Epidermal melanocyte (primary cell): Measurements from ENCODE around the gene POFUT2.

Source experiments
- DNase-seq: peaks from one replicate; pipeline ENCODE4 v3.0.0; 2011; ENCODE audit warnings: low spot score; ENCODE audit not compliant: insufficient read length

POFUT2 gene

DNA sequence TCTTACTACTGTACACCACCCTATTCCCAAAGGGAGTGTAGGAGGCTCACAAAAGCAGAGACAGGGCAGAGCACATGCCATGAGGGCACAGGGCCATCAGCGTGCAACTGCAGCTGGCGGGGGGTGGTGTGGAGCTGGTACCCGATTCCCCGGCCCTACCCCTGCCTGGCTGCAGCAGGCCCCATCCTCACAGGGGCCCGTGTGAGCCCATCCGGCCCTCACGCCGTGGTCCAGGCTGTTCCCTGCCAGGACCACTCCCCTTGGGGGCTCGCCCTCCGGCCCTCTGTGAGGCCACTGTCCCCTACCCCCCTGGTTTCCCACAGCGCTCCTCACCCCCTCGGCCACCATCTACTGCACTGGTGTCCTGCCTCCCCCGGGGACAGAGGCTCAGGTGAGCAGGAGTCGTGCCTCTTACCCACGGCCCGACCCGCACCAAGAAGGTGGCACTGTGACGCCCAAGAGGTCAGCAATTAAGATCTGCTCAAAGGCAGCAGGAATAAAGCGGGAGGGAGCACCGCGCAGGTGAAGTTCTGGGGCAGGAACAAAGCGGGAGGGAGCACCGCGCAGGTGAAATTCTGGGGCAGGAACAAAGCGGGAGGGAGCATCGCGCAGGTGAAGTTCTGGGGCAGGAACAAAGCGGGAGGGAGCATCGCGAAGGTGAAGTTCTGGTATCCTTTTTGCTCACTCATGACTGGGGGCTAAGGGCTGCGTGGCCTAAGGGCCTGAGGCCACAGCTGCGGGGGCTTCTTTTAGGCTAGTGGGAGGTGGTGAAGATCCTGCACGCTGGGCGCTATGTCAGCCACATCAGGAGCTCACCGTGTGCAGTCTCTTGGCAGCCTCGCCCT lies 3.9 kb downstream of the POFUT2 start:
- DNase-seq: no peak

DNA sequence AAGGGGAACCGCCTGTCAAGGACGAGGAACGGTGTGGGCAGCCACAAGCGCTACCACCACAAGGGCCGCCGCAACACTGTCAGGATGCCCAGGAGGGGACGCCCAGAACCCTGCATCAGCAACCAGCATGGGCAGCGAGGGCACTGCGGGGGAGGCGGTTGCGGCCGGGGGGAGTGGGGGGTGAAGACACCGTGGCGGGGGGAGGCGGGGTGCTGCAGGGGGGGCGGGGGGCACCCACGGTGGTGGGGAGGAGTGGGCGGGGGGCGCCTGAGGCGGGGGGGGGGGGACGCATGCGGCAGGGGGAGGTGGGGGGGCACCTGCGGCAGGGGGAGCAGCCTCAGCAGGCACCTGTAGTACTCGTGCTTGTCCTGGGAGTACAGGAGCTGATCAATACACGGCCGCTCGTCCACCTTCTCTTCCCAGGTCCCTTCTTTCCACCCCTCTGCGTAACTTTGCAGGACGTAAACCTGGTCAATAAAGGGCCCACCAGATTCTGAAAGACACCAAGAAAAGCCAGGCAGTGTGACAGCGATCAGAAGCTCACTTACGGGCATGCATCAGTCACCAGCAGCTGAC lies 4.6 kb downstream of the POFUT2 start:
- DNase-seq: no peak

DNA sequence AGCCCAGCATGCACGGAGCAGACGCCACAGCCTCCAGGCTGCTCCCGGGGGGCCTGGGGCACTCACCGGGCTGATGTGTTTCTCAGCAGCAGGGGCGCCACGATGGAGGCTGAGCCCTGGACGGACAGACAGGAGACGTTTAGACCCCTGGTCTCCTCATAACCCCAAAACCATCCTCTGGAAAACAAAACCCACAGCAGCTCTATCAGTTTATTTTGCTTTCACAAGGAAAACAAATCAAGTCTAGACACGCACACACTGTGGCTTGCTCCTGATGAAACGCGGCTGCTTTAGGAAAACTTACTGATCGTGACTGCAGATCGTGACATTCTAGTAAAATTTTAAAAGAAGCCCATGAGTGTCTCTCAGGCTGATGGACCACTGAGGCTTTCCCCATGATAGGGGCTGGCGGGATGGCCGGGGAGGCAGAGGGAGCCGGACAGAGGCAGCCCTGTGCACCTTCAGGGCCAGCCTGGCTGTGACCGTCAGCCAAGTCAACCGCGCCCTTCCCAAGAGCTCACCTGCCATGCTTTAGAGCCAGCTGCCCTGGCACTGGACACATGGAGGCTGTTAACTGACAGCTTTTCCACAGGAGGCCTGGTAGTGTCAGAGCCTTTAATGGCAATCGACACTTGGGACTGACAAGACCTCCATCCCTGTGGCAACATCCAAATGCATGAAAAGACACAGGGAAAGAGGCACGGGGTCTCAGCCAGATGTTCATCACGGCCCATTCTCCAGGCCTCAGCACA lies 5.2 kb downstream of the POFUT2 start:
- DNase-seq: no peak

DNA sequence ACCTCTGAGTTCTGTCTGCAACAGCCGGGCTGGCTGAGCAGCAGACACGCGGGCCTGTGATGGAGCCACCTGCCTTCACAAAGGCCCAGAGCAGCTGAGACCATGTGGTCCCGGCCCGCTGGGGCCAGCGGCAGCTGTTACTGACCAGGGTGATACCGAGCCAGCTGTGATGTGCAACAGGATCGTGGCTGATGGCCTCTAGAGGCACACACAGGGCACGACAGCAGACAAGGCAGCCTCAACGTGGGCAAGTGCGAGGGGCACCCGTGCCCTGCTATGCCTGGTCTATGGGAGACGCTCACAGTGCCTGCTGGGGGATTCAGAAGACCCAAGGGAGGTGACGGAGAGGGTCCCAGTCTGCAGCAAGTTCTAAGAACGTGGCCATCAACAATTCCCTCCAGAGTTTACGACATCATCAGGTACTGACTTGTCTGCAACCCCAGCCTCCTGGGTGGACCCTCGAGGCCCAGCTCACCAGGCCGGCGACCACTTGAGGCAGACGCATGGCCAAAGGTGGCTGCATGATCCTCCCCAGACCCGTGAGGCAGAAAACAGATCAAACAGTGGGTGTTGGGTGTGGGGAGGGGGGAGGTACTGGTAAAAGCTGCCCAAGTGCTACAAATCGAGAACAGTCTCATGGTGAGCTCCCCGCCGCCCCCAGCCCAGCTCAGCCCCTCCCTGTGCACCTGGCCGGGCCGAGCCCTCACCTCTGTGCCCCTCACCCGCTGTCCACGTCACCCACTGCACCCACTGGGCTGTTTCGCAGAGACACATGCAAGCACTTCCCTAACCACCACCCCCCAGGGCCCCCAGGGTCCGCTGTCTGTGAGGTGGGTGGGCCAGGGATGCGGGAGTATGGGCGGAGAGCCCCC lies 6.0 kb downstream of the POFUT2 start:
- no peak for DNase-seq

DNA sequence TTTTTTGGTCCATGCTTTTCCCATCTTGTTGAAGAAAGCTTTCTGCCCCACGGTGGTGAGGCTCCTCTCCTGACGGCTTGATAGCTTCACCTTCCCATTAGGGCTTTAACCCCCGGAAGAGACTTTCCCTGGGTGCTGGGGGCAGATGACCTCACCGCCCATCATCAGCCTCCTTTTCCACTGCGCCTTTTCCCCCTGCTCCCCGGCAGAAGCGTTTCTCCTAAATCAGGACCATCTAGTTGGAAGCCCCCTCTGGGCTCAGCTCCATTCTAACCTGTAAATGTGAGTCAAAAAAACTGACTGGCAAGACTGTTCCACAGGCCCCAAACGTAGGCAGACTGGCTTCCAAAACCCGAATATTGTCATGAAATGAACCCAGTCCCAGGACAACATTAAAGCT lies 6.7 kb downstream of the POFUT2 start:
- DNase-seq: no peak

DNA sequence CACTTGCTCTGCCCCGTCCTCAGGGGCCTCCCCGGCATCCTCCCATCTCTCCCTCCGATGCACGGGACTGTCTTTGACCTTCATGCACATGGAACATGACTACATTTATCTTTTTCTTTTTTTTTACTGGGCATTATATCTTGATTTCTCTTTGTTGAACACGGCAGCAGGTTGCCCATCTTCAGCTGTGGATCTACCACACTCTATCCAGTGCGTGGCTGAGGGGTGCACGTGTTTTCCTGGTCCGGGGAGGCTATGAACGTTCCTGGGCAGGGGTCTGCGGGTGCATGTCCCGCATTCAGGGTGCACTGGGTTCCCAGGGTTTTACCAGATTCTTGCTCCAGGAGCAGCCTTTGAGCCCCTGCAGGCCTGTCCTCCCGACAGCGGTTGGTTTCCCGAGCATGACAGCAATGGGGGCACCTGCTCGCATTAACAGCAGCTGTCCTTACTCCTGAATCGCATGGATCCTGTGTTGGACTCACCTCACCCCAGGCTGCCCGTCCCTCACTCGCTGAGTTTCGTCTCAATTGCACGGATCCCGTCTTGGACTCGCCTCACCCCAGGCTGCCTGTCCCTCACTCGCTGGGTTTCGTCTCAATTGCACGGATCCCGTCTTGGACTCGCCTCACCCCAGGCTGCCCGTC lies 7.4 kb downstream of the POFUT2 start:
- no peak for DNase-seq

DNA sequence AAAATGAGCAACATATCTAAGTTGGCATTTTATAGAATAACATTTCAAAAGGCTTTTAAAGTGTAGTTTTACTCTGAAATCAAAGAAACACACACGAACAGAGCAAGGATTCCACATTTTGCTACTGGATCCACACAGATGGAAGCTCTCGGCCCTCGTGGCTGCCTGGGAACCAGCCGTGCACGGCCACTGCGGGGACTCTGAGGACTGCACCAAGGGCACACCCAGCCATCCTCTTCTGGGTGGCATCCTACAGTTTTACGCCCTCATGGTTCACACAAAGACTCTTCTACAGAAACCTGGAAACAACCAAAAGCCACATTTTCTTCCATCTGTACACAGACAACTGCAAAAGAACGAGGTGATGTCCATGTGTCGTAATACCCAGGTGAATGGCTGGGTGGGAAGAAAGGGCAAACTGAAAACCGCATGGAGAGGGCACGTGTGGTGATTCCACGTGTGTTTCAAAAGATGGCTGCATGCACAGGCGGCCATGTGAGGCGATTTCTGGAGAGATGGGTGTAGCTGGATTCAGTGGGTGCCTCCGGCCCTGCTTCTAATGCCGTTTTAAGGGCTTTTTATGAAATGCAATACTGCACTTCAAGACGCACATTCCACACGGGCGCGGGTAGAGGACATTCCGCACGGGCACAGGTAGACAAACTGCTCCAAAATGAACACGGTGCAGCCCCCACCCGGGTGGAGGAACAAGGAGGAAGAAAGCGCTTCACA lies 8.1 kb downstream of the POFUT2 start:
- DNase-seq: no peak

DNA sequence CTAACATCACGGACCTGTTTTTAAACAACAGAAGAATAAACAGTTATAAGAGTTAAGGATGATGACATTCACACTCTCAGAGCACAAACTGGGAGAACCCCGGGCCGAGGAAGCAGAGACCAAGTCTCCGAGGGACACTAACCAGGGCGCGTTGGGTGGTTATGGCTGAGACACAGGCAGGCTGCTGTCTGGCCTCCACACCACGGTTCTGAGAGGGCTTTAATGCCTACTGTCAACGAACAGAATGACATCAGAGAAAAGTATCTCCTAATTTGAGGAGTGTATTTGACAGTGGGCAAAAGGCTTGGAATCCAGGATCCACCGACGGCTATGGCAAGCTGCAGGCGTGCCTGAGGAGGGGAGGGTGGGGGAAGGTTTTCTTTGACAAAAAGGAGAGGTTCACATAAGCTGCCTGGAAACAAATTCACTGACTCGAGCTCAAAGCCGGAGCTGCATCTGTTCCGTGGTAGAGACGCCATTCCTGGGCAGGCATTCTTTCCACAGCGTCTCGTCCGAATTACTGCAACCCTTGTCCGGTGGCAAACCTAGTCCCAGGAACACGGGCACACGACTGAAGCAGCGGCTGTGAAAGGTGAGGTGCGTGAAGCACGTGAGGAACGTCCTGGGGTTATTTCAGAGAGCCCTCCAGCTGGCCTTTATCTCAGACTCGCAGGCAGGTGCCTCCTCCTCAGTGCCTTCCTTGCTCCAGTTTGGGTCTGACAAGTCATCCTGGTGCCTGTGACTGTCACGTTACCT lies 9.4 kb downstream of the POFUT2 start:
- DNase-seq: no peak

DNA sequence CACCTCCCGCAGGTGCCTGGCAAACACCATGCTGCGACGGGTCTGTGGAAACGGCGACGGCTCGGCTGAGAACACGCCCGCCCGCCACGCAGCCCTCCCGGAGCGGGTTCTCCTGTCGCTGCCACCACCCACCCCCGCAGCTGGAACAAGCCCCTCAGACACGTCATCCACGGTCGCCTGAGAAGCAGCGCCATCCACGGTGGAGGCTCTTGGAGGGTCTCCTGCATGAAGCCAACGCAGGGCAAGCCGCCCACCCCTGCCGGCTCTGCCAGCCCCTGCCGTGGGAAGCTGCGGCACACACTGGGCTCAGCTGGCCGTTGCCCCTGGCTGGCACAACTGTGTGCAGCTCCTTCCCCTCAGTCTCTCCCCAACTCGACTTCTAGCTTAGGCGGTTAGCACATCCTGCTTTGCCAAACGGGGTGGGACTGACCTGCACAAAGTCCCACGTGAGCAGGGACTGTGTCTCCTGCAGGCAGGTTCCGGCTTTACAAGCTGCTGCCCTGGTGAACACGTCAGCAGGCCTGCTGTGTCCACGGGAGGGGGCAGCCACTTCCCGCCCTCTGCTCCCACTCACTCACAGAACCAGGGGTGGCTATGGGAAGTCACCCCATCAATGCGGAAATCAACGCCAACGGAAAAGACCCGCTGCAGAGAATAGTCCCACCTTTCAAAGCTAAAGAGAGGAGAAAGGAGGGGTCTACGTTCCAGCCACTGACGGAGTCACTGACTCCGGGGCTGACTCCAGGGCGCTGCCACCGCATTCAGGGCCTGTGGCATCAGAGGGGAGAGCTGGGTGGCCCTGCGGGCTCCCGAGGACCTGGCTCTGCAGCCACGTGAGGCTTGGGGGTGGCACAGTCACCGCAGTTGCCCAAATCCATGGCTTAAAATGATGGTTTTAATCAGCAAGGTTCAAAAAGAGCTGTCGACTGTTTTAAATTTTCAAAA lies 10.3 kb downstream of the POFUT2 start:
- no peak for DNase-seq

DNA sequence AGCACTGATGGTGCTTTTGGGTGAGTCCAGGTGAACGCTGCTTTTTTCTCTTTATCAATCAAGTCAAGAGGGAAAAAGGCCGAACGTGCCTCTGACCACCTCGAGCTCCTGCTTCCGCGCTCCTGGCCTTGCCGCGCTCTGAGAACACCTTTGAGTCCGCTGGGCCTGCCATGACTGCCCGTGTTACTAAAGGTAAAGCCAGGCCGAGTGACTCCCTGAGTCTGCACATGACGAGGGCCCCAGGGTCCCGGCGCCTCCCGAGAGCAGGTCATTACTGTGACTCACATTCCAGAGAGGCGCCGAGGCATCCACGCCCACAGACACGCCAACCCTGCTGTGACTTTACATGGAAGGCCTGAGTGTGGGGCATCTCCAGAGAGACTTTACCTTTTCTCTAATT lies 11.1 kb downstream of the POFUT2 start:
- DNase-seq: no peak

DNA sequence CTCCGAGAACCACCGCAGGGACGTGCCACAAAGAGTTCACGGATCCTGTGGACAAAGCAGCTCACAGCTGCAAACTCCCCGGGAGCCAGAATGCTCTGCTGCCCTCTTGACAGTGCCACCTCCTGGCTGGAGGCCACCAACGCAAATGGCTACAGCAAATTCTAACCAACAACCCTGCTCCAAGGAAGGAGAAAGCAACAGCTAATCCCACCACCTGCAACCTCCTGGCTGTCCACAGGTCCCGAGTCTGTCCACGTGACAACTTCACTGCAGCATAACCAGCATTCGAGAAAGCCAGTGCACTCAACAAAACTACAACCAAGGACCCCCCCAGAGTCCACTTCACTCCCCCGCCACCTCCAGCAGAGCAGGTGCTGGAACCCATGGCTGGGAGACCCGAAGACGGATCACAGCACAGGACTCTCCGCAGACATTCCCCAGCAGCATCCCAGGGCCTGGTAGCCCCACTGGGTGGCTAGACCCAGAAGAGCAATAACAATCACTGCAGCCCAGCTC lies 17.3 kb downstream of the POFUT2 start:
- no peak for DNase-seq

DNA sequence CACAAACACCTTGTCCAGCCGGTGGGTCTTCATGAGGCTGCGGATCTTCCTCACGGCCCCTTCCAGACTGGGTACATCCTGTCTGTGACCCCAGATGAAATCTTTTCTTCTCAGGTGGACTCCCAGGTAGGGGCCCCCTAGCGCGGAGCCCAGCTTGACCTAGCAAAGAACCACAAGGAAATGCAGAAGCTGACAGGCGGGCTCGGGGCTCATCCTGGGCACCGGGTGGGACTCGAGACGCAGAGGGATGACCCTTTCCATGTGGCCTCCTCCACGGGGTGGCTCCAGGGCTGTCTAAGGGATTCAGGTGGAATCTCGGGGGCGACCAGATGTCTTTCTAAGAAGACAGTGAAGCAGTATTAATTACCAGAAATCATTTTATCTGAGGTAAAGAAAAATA lies 17.8 kb downstream of the POFUT2 start:
- DNase-seq: no peak

DNA sequence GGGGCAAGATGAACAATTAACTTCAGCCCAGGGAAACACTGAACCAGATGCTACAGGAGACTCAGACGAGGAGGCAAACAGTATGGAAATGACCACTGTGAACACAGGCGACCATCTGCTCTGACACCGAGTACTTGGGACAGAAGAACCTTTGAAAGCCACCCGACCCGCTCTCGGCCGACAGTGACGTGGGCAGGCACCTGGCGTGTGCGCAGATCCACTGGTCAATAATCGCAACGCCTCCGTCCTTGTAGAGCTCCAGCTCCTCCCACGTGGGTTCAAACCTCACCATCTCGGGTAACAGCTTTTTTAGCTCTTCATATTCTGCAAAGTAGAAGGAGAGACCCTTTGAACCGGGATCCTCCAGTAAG lies 20.3 kb downstream of the POFUT2 start:
- DNase-seq: no peak

DNA sequence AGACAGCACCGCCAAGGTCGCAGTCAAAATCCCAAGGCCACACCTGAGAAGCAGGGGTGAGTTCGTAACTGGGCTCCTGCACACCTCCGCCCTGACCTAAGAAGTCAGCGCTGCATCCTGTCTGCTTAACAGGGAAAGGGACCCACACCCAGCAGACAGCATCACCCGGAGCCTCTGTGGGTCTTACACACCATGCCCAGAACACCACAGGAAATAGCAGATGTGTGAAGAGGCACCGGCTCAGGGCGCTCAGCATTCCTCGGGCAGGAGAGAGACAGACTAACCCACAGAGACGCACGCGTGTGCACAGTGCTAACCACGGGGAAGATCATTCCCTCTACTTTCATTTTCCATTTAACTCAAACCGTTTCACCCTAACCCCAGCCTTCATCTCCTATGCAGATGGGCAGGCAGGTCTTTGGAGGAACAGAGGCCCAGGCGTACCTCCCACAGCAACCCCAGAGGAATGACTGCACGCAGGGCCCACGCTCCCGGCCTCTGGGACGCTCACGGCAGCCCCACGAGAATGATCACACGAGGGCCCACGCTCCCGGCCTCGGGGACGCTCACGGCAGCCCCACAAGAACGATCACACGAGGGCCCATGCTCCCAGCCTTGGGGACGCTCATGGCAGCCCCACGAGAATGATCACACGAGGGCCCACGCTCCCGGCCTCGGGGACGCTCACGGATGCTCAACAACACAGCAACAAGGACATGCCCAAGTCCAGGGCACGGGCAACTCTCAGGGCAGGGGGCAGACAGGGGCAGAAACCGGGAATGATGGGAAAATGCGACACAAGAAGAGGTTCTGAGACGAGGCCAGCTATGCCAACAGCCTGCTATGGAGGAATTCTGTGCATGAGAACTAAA lies 20.9 kb downstream of the POFUT2 start:
- no peak for DNase-seq

DNA sequence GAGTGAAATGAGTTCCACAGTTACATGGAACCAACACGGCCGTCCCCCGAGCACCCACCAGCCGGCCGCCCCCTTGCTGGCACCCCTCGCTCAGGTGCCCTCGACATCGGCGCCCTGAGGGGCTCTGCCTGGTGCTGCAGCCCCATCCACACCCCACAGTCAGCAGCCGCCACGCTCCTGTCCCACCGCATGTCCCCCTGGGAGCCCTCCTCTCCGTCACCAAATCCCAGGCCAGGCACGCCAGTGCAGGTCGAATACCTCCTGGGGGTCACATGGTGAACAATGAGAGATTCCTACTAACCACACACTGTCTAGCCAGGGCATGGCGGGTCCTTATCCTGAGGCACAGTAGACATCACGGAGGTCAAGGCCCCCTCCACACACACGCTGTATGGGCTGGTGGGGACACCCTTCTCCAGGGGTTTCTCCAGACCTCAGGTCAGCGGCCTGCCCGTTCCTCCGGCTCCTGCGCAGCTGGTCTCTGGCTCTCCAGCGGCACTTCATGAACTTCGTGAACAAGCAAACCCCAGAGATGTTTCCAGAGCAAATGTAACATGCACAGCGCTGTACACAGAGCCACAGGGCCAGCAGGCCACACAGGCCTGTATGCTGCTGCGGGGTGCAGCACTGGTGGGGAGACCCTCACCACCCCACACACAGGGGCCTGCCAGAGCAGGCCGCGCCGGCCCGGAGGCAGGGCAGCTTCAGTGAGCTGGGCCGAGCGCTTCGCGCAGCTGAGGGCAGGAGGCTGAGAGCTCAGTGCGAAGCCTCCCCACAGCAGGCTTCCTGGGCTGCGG lies 21.8 kb downstream of the POFUT2 start:
- no peak for DNase-seq

DNA sequence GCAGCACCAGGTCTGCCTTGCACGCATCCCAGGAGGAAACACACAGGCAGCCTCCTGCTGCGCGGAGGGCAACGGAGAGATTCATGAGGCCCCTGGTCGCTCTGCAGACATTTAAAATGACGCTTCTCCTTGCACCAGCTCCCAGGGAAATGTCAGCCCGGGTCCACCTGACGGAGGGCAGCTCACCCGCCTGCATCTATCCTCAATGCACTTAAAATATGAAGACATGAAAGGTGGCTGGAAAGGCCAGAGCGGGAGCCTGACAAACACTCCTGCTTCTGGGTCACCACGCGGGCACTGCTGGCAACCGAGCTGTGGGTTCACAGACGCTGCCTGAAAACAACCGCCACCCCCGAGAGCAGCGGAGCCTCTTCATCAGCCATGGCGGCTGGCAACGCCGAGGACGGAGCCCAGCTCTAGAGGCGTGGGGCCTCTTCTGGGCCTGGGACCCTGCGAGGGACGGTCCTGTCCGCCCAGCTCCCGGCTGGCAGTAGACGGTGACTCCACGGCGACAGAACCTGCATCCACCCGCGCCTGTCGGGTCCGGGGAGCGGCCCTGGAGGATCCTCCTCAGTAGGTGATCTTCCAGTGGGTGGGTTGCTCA lies 22.7 kb downstream of the POFUT2 start:
- no peak for DNase-seq
